ENCODE data around the gene GSTM3. TPM values are rescaled to one million over a fixed set of nuclear protein-coding genes. Genes with fewer than 3 reads are reported as not detected.

Gene GSTM3
- total and polyA plus RNA-seq, 5 experiments from 2014 or later: 10.7 to 96.3 (median 60.0) TPM

GRCh38 chr1:109765483-109765815 is 24.6 kb upstream of the GSTM3 start:
- DNase-seq: no peak
- Mint-ChIP-seq H3K4me3 (no peak overlapping the region), H3K27me3 (peaks cover 0 to 9% (median 4%) of the 10 kb centered on the region in 5 donors), H3K9me3 (no peaks in the 10 kb centered on the region), H3K4me1 (peaks cover 0 to 2% (median 0%) of the 10 kb centered on the region in 4 donors), H3K27ac (peak overlapping the region in 2 of 10 donors; percentile 52 to 65), H3K36me3 (no peaks in the 10 kb centered on the region)
- POLR2A ChIA-PET: no interaction called here
- ATAC-seq: no peak

- no peaks in the 10 kb centered on the region for H3K36me3 Mint-ChIP-seq
- H3K27ac Mint-ChIP-seq: peak overlapping the region in 2 of 10 donors; percentile 52 to 65
- ATAC-seq (no peak), DNase-seq (peak in 2 of 10 donors; percentile 14 to 36)
- POLR2A ChIA-PET: no interaction called here
- H3K27me3 Mint-ChIP-seq: peaks cover 0 to 8% (median 4%) of the 10 kb centered on the region in 5 donors
- H3K9me3 Mint-ChIP-seq: no peaks in the 10 kb centered on the region
- no peak overlapping the region for H3K4me3 Mint-ChIP-seq
- H3K4me1 Mint-ChIP-seq: peaks cover 0 to 2% (median 0%) of the 10 kb centered on the region in 4 donors
Measured at GRCh38 chr1:109764561-109765482, 24.0 kb upstream of the GSTM3 start.

- no peaks in the 10 kb centered on the region for H3K36me3 Mint-ChIP-seq
- H3K4me1 Mint-ChIP-seq: peaks cover 0 to 2% (median 0%) of the 10 kb centered on the region in 4 donors
- POLR2A ChIA-PET: no interaction called here
- H3K27ac Mint-ChIP-seq: no peak within 1 kb of the TSS
- peaks cover 0 to 3% (median 0%) of the 10 kb centered on the region in 5 donors for H3K27me3 Mint-ChIP-seq
- H3K9me3 Mint-ChIP-seq: no peaks in the 10 kb centered on the region
- DNase-seq (peak in 2 of 10 donors; percentile 12 to 31), ATAC-seq (no peak)
- H3K4me3 Mint-ChIP-seq: no peak within 1 kb of the TSS
Measured at GRCh38 chr1:109763646-109764415, 23.0 kb upstream of the GSTM3 start, which contains the start of gene EPS8L3. EPS8L3 (minus strand) TSS chr1:109763923; CDS start chr1:109761749, 2,174 bp downstream.

GRCh38 chr1:109762821-109763645 is 22.2 kb upstream of the GSTM3 start:
- DNase-seq: peak in 2 of 10 donors; percentile 14 to 19
- ATAC-seq: no peak
- Mint-ChIP-seq H3K36me3 (no peaks in the 10 kb centered on the region), H3K4me3 (no peak overlapping the region), H3K27ac (no peak overlapping the region), H3K9me3 (no peaks in the 10 kb centered on the region), H3K27me3 (peaks cover 0 to 3% (median 0%) of the 10 kb centered on the region in 5 donors), H3K4me1 (peaks cover 0 to 2% (median 0%) of the 10 kb centered on the region in 4 donors)
- POLR2A ChIA-PET: no interaction called here

- POLR2A ChIA-PET: no interaction called here
- H3K4me3 Mint-ChIP-seq: no peak overlapping the region
- DNase-seq (peak in 1 of 10 donors; percentile 7), ATAC-seq (no peak)
- H3K27me3 Mint-ChIP-seq: peaks cover 0 to 3% (median 0%) of the 10 kb centered on the region in 5 donors
- no peak overlapping the region for H3K27ac Mint-ChIP-seq
- H3K36me3 Mint-ChIP-seq: no peaks in the 10 kb centered on the region
- H3K9me3 Mint-ChIP-seq: no peaks in the 10 kb centered on the region
- H3K4me1 Mint-ChIP-seq: peaks cover 0 to 2% (median 0%) of the 10 kb centered on the region in 4 donors
Measured at GRCh38 chr1:109762039-109762585, 21.3 kb upstream of the GSTM3 start.

- Mint-ChIP-seq H3K9me3 (no peaks in the 10 kb centered on the region), H3K36me3 (no peaks in the 10 kb centered on the region), H3K4me1 (peaks cover 0 to 2% (median 0%) of the 10 kb centered on the region in 4 donors), H3K4me3 (no peak overlapping the region), H3K27me3 (peaks cover 0 to 3% (median 0%) of the 10 kb centered on the region in 5 donors), H3K27ac (peak overlapping the region in 1 of 10 donors; percentile 43)
- DNase-seq (peak in 2 of 10 donors; percentile 16 to 53), ATAC-seq (no peak)
- POLR2A ChIA-PET: no interaction called here
Measured at GRCh38 chr1:109761227-109762038, 20.6 kb upstream of the GSTM3 start.

GRCh38 chr1:109760581-109761226 is 19.9 kb upstream of the GSTM3 start:
- H3K9me3 Mint-ChIP-seq: no peaks in the 10 kb centered on the region
- H3K27me3 Mint-ChIP-seq: peaks cover 0 to 3% (median 0%) of the 10 kb centered on the region in 5 donors
- DNase-seq (peak in 2 of 10 donors; percentile 12 to 31), ATAC-seq (no peak)
- no peak overlapping the region for H3K4me3 Mint-ChIP-seq
- H3K4me1 Mint-ChIP-seq: peaks cover 0 to 2% (median 0%) of the 10 kb centered on the region in 4 donors
- POLR2A ChIA-PET: no interaction called here
- H3K36me3 Mint-ChIP-seq: no peaks in the 10 kb centered on the region
- peak overlapping the region in 2 of 10 donors; percentile 38 to 43 for H3K27ac Mint-ChIP-seq

GRCh38 chr1:109759513-109760334 is 18.9 kb upstream of the GSTM3 start:
- H3K27ac Mint-ChIP-seq: peak overlapping the region in 1 of 10 donors; percentile 38
- POLR2A ChIA-PET: no interaction called here
- DNase-seq (peak in 2 of 10 donors; percentile 15 to 50), ATAC-seq (no peak)
- H3K9me3 Mint-ChIP-seq: no peaks in the 10 kb centered on the region
- H3K27me3 Mint-ChIP-seq: peaks cover 0 to 2% (median 0%) of the 10 kb centered on the region in 5 donors
- no peaks in the 10 kb centered on the region for H3K36me3 Mint-ChIP-seq
- no peak overlapping the region for H3K4me3 Mint-ChIP-seq
- H3K4me1 Mint-ChIP-seq: peaks cover 0 to 2% (median 0%) of the 10 kb centered on the region in 4 donors

- Mint-ChIP-seq H3K27me3 (peaks cover 0 to 2% (median 0%) of the 10 kb centered on the region in 5 donors), H3K4me3 (no peak overlapping the region), H3K9me3 (no peaks in the 10 kb centered on the region), H3K36me3 (no peaks in the 10 kb centered on the region), H3K4me1 (peaks cover 0 to 2% (median 0%) of the 10 kb centered on the region in 4 donors), H3K27ac (no peak overlapping the region)
- DNase-seq (peak in 2 of 10 donors; percentile 8 to 49), ATAC-seq (no peak)
- POLR2A ChIA-PET: no interaction called here
Measured at GRCh38 chr1:109757936-109758786, 17.3 kb upstream of the GSTM3 start.
